ENCODE data around the gene ZEB2.

ZEB2 gene

GRCh38 chr2:144518748-144519596 is 947 bp downstream of the ZEB2 start:
- Histone ChIP-seq H3K4me1 (ENCODE audit: insufficient read depth, low read length) (peaks cover 51% of the 10 kb centered on the region), H3K27me3 (ENCODE audit: insufficient read depth, low read length) (peaks cover 84% of the 10 kb centered on the region), H3K27ac (ENCODE audit: low read depth, low read length) (no peak overlapping the region), H3K9ac (ENCODE audit: low read depth, low read length) (peak overlapping the region; percentile 1; the same call in 1 of the 2 replicates), H3K4me3 (ENCODE audit: low read length) (peak overlapping the region; percentile 75), H3K36me3 (ENCODE audit: insufficient read depth, low read length) (no peaks in the 10 kb centered on the region), H3K9me3 (ENCODE audit: insufficient read depth, low read depth, low read length) (no peaks in the 10 kb centered on the region)
- WGBS = 7% methylated on average over 5 of the region's 8 CpGs

GRCh38 chr2:144517866-144518747 is 1.8 kb downstream of the ZEB2 start:
- Histone ChIP-seq H3K27me3 (ENCODE audit: insufficient read depth, low read length) (peaks cover 92% of the 10 kb centered on the region), H3K36me3 (ENCODE audit: insufficient read depth, low read length) (no peaks in the 10 kb centered on the region)

GRCh38 chr2:144516981-144517865 is 2.7 kb downstream of the ZEB2 start:
- peak overlapping the region; percentile 80 for H3K9ac ChIP-seq (ENCODE audit: low read depth, low read length)
- WGBS = under 1% methylated on average over 78 of the region's 83 CpGs
- H3K27ac ChIP-seq (ENCODE audit: low read depth, low read length) = peak overlapping the region; percentile 54; the same call in 1 of the 2 replicates
- H3K36me3 ChIP-seq (ENCODE audit: insufficient read depth, low read length) = no peaks in the 10 kb centered on the region
- H3K4me1 ChIP-seq (ENCODE audit: insufficient read depth, low read length) = peaks cover 64% of the 10 kb centered on the region
- peak overlapping the region; percentile 75 for H3K4me3 ChIP-seq (ENCODE audit: low read length)
- H3K9me3 ChIP-seq (ENCODE audit: insufficient read depth, low read depth, low read length) = no peaks in the 10 kb centered on the region
- H3K27me3 ChIP-seq (ENCODE audit: insufficient read depth, low read length) = peaks cover 92% of the 10 kb centered on the region

More at GRCh38 chr2:144517866-144518747, 1.8 kb downstream of the ZEB2 start:
- Histone ChIP-seq H3K27ac (ENCODE audit: low read depth, low read length) (no peak overlapping the region), H3K4me1 (ENCODE audit: insufficient read depth, low read length) (peaks cover 58% of the 10 kb centered on the region), H3K9me3 (ENCODE audit: insufficient read depth, low read depth, low read length) (no peaks in the 10 kb centered on the region), H3K4me3 (ENCODE audit: low read length) (peak overlapping the region; percentile 75), H3K9ac (ENCODE audit: low read depth, low read length) (peak overlapping the region; percentile 52; the same call in 1 of the 2 replicates)
- under 1% methylated on average over 18 of the region's 21 CpGs for WGBS

- H3K9me3 ChIP-seq (ENCODE audit: insufficient read depth, low read depth, low read length) = no peaks in the 10 kb centered on the region
- H3K27me3 ChIP-seq (ENCODE audit: insufficient read depth, low read length) = peaks cover 93% of the 10 kb centered on the region
- H3K36me3 ChIP-seq (ENCODE audit: insufficient read depth, low read length) = no peaks in the 10 kb centered on the region
- peak overlapping the region; percentile 15; the same call in 1 of the 2 replicates for H3K27ac ChIP-seq (ENCODE audit: low read depth, low read length)
- WGBS = under 1% methylated on average over 53 of the region's 57 CpGs
- peak overlapping the region; percentile 75 for H3K4me3 ChIP-seq (ENCODE audit: low read length)
- H3K9ac ChIP-seq (ENCODE audit: low read depth, low read length) = peak overlapping the region; percentile 48; the same call in 1 of the 2 replicates
- peaks cover 66% of the 10 kb centered on the region for H3K4me1 ChIP-seq (ENCODE audit: insufficient read depth, low read length)
Measured at GRCh38 chr2:144516411-144516980, 3.4 kb downstream of the ZEB2 start.

- H3K4me3 ChIP-seq (ENCODE audit: low read length) = peak overlapping the region; percentile 75
- no peak overlapping the region; the same call in 1 of the 2 replicates for H3K27ac ChIP-seq (ENCODE audit: low read depth, low read length)
- no peaks in the 10 kb centered on the region for H3K36me3 ChIP-seq (ENCODE audit: insufficient read depth, low read length)
- no peaks in the 10 kb centered on the region for H3K9me3 ChIP-seq (ENCODE audit: insufficient read depth, low read depth, low read length)
- whole genome bisulfite sequencing = under 1% methylated on average over 38 of the region's 50 CpGs
- H3K27me3 ChIP-seq (ENCODE audit: insufficient read depth, low read length) = peaks cover 93% of the 10 kb centered on the region
- peak overlapping the region; percentile 59; the same call in 1 of the 2 replicates for H3K9ac ChIP-seq (ENCODE audit: low read depth, low read length)
- H3K4me1 ChIP-seq (ENCODE audit: insufficient read depth, low read length) = peaks cover 66% of the 10 kb centered on the region
Measured at GRCh38 chr2:144515696-144516410, 4.1 kb downstream of the ZEB2 start.

- H3K9me3 ChIP-seq (ENCODE audit: insufficient read depth, low read depth, low read length) = no peaks in the 10 kb centered on the region
- H3K4me3 ChIP-seq (ENCODE audit: low read length) = peak overlapping the region; percentile 75
- no peaks in the 10 kb centered on the region for H3K36me3 ChIP-seq (ENCODE audit: insufficient read depth, low read length)
- WGBS = 5% methylated on average over 2 of the region's 4 CpGs
- no peak overlapping the region for H3K27ac ChIP-seq (ENCODE audit: low read depth, low read length)
- peaks cover 66% of the 10 kb centered on the region for H3K4me1 ChIP-seq (ENCODE audit: insufficient read depth, low read length)
- H3K27me3 ChIP-seq (ENCODE audit: insufficient read depth, low read length) = peaks cover 88% of the 10 kb centered on the region
- H3K9ac ChIP-seq (ENCODE audit: low read depth, low read length) = peak overlapping the region; percentile 59; the same call in 1 of the 2 replicates
Measured at GRCh38 chr2:144515099-144515695, 4.7 kb downstream of the ZEB2 start.

GRCh38 chr2:144514616-144515091 is 5.3 kb downstream of the ZEB2 start:
- no peak overlapping the region for H3K27ac ChIP-seq (ENCODE audit: low read depth, low read length)

GRCh38 chr2:144513388-144514101 is 6.4 kb downstream of the ZEB2 start:
- WGBS = 15% methylated on average over 18 of the region's 18 CpGs
- Histone ChIP-seq H3K9ac (ENCODE audit: low read depth, low read length) (peak overlapping the region; percentile 29; the same call in 1 of the 2 replicates), H3K36me3 (ENCODE audit: insufficient read depth, low read length) (no peaks in the 10 kb centered on the region), H3K27me3 (ENCODE audit: insufficient read depth, low read length) (peaks cover 83% of the 10 kb centered on the region), H3K4me3 (ENCODE audit: low read length) (peak overlapping the region; percentile 75), H3K4me1 (ENCODE audit: insufficient read depth, low read length) (peaks cover 70% of the 10 kb centered on the region), H3K9me3 (ENCODE audit: insufficient read depth, low read depth, low read length) (no peaks in the 10 kb centered on the region), H3K27ac (ENCODE audit: low read depth, low read length) (no peak overlapping the region)

More at GRCh38 chr2:144514616-144515091, 5.3 kb downstream of the ZEB2 start:
- H3K27me3 ChIP-seq (ENCODE audit: insufficient read depth, low read length) = peaks cover 83% of the 10 kb centered on the region
- no peaks in the 10 kb centered on the region for H3K36me3 ChIP-seq (ENCODE audit: insufficient read depth, low read length)
- H3K9ac ChIP-seq (ENCODE audit: low read depth, low read length) = peak overlapping the region; percentile 59; the same call in 1 of the 2 replicates
- peaks cover 69% of the 10 kb centered on the region for H3K4me1 ChIP-seq (ENCODE audit: insufficient read depth, low read length)
- peak overlapping the region; percentile 75; the same call in 1 of the 2 replicates for H3K4me3 ChIP-seq (ENCODE audit: low read length)
- 39% methylated on average over 4 of the region's 6 CpGs for WGBS
- no peaks in the 10 kb centered on the region for H3K9me3 ChIP-seq (ENCODE audit: insufficient read depth, low read depth, low read length)

GRCh38 chr2:144512891-144513351 is 7.0 kb downstream of the ZEB2 start:
- peak overlapping the region; percentile 75; the same call in 1 of the 2 replicates for H3K4me3 ChIP-seq (ENCODE audit: low read length)
- H3K27me3 ChIP-seq (ENCODE audit: insufficient read depth, low read length) = peaks cover 83% of the 10 kb centered on the region
- peaks cover 73% of the 10 kb centered on the region for H3K4me1 ChIP-seq (ENCODE audit: insufficient read depth, low read length)
- no peak overlapping the region for H3K27ac ChIP-seq (ENCODE audit: low read depth, low read length)
- no peaks in the 10 kb centered on the region for H3K36me3 ChIP-seq (ENCODE audit: insufficient read depth, low read length)
- WGBS = 32% methylated on average over 3 of the region's 5 CpGs
- no peaks in the 10 kb centered on the region for H3K9me3 ChIP-seq (ENCODE audit: insufficient read depth, low read depth, low read length)
- no peak overlapping the region for H3K9ac ChIP-seq (ENCODE audit: low read depth, low read length)
